Activated naive CD4-positive, alpha-beta T cell treated with anti-CD3 and anti-CD28 coated beads, Interleukin-2, amount 10 ng/mL, durations not matched to agents 7 days and 5 days (primary cell): ENCODE measurements around the gene MAST3.

Experiments
- CTCF ChIA-PET: fragments of 350-600 bp; sonication (Branson Sonifier 250); formaldehyde crosslinking; loops from one replicate; lab custom pipeline; 2021; ENCODE audit warnings: antibody characterized with exemption; lab: Charles Lee
- DNase-seq: peaks from one replicate; pipeline ENCODE4 v3.0.0-alpha.2; 2020
- H3K27ac Mint-ChIP-seq: one replicate; pipeline ENCODE4 v1.8.0; 2021; ENCODE audit warnings: mild to moderate bottlenecking, moderate library complexity, mixed read lengths
- H3K27me3 Mint-ChIP-seq: one replicate; pipeline ENCODE4 v1.8.0; 2021; ENCODE audit warnings: mild to moderate bottlenecking, mixed read lengths
- H3K36me3 Mint-ChIP-seq: one replicate; pipeline ENCODE4 v1.8.0; 2021; ENCODE audit warnings: mixed read lengths
- H3K4me1 Mint-ChIP-seq: one replicate; pipeline ENCODE4 v1.8.0; 2021; ENCODE audit warnings: mixed read lengths
- H3K4me3 Mint-ChIP-seq: one replicate; pipeline ENCODE4 v1.8.0; 2021; ENCODE audit warnings: mild to moderate bottlenecking, moderate library complexity, mixed read lengths
- H3K9me3 Mint-ChIP-seq: one replicate; pipeline ENCODE4 v1.8.0; 2021; ENCODE audit warnings: mixed read lengths

Gene MAST3

DNA sequence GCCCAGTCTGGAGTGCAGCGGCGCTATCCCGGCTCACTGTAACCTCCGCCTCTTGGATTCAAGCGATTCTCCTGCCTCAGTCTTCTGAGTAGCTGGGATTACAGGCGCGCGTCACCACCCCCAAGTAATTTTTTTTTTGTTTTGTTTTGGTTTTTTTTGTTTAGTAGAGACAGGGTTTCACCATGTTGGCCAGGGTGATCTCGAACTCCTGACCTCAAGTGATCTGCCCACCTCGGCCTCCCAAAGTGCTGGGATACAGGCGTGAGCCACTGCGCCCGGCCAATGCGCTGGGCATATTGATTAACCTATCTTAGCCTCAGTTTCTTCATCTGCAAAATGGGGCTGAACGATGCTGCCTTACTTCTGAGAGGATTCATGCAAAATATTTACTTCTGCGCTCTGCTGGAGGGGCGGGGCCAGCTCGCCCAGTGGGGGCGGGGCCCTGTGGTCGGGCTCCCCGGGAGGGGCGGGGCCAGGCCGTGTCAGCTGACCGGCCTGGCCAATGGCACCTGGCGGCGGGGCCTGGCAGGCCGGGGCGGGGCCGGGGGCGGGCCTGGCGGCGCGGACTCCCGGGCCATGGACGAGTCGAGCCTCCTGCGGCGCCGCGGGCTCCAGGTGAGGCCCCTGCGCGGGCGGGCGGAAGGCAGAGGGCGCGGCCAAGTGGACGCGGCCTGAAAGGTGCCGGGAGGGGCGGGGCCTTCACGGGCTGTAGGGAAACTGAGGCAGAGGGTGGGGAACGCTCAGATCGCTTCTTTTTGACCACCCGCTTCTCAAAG is at the start of gene MAST3:
TSS of gene MAST3 (plus strand) at position 562 of the 776 bp plus-strand sequence. CDS start at position 577, 15 bp downstream.
- DNase-seq = peak; percentile 95
- CTCF ChIA-PET = interaction anchor here (0.6 to 2.2 kb wide), 3 partner anchors 11 to 71 kb away, joined by 3 to 4 read pairs (median 4); partner anchors contain the start of gene IL12RB1
- H3K27ac Mint-ChIP-seq = peak within 1 kb of the TSS; percentile 67
- H3K27me3 Mint-ChIP-seq = peaks cover 34% of the 10 kb centered on the region
- peaks cover 2% of the 10 kb centered on the region for H3K36me3 Mint-ChIP-seq
- H3K4me1 Mint-ChIP-seq = peaks cover 49% of the 10 kb centered on the region
- H3K9me3 Mint-ChIP-seq = no peaks in the 10 kb centered on the region
- H3K4me3 Mint-ChIP-seq = peak within 1 kb of the TSS; percentile 83

DNA sequence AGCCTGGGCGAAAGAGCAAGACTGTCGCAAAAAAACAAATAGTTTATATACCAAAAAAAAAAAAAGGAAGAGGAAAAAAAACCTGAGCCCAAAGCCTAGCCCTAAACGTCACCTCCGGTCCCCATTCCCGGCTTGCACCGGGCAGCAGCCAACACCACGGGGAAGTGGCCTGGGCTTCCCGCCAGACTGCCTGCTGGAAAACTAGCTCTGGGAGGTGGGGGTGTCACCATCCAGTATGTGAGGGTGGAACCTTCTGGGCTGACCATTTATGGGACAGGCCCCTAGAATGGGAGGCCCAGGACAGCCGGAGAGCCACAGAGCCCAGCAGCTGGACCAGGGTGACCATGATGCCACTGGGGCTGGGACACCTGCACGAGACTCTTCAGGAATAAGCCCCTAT is 48.2 kb upstream of the MAST3 start:
- Mint-ChIP-seq H3K27me3 (peaks cover 45% of the 10 kb centered on the region), H3K9me3 (no peaks in the 10 kb centered on the region), H3K4me3 (no peak overlapping the region), H3K27ac (no peak overlapping the region), H3K36me3 (peaks cover 4% of the 10 kb centered on the region), H3K4me1 (peaks cover 53% of the 10 kb centered on the region)
- no peak for DNase-seq
- CTCF ChIA-PET = no interaction called here

DNA sequence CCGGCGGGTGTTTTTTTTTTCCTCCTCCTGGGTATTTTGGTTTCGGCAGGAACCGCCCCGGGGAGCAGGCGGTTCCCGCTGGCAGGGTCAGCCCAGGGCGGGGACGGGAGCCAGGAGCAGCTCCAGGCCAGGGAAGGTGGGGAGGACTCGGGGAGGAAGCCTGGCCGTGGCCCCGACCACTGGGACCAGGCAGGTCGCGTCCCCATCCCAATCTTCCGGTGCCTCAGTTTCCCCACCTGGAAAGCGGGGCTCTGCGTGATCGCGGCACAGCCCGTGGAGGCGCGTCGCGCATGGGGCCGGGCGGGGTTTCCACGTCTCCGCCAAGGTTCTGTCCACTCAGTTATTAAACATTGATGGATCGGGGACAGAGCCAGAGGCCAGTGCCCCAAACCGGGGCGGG is 45.7 kb upstream of the MAST3 start:
- no peak for DNase-seq
- CTCF ChIA-PET = no interaction called here
- H3K9me3 Mint-ChIP-seq = no peaks in the 10 kb centered on the region
- no peak overlapping the region for H3K4me3 Mint-ChIP-seq
- H3K4me1 Mint-ChIP-seq = peaks cover 28% of the 10 kb centered on the region
- peaks cover 2% of the 10 kb centered on the region for H3K36me3 Mint-ChIP-seq
- H3K27me3 Mint-ChIP-seq = peaks cover 27% of the 10 kb centered on the region
- no peak overlapping the region for H3K27ac Mint-ChIP-seq

DNA sequence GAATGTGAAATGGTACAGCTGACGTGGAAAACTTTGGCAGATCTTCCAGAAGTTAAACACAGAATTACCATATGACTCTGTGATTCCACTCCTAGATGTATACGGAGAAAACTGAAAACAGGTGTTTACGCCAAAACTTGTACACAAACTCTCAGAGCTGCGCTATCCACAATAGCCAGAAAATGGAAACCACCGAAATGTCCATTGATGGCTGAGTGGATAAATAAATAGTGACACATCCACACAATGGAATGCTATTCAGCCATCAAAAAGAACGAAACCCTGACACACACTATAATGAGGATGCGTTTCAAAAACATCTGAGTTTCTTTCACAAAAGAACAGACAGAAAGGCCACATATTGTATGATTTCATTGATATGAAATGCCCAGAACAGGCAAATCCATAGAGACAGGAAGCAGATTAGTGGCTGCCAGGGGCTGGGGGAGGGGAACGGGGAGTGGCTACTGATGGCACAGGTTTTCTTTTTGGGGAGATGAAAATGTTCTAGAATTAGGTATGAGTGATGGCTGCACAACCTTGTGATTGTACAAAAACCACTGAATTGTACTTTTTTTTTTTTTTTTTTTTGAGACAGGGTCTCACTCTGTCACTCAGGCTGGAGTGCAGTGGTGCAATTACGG is 43.9 kb upstream of the MAST3 start:
- DNase-seq = peak; percentile 44
- Mint-ChIP-seq H3K27ac (no peak overlapping the region), H3K36me3 (peaks cover 4% of the 10 kb centered on the region), H3K4me1 (peaks cover 36% of the 10 kb centered on the region), H3K9me3 (no peaks in the 10 kb centered on the region), H3K4me3 (no peak overlapping the region), H3K27me3 (peaks cover 17% of the 10 kb centered on the region)
- CTCF ChIA-PET = no interaction called here

DNA sequence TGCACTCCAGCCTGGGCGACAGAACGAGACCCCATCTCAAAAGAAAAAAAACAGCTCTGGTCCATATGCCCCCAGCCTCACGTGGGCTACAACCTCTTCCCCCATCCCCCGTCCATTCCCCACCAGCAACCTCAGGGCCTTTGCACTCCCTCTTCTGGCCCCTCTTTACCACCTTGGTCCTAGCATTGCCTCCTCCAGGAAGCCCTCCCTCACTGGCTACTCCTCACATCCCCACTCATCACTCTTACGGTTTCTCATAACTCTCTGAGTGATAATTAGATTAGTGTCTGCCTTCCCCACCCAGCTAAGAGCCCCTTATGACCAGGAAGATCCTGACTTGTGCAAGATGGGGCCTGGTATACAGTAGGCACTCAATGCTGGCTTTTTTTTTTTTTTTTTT is 41.6 kb upstream of the MAST3 start:
- H3K36me3 Mint-ChIP-seq = peaks cover 7% of the 10 kb centered on the region
- H3K27ac Mint-ChIP-seq = no peak overlapping the region
- peaks cover 3% of the 10 kb centered on the region for H3K27me3 Mint-ChIP-seq
- CTCF ChIA-PET = interaction anchor here (1.3 to 5.7 kb wide), 5 partner anchors 11 to 59 kb away, joined by 3 to 34 read pairs (median 9); partner anchors contain the start of gene ARRDC2
- no peak for DNase-seq
- peaks cover 26% of the 10 kb centered on the region for H3K4me1 Mint-ChIP-seq
- no peak overlapping the region for H3K4me3 Mint-ChIP-seq
- no peaks in the 10 kb centered on the region for H3K9me3 Mint-ChIP-seq

DNA sequence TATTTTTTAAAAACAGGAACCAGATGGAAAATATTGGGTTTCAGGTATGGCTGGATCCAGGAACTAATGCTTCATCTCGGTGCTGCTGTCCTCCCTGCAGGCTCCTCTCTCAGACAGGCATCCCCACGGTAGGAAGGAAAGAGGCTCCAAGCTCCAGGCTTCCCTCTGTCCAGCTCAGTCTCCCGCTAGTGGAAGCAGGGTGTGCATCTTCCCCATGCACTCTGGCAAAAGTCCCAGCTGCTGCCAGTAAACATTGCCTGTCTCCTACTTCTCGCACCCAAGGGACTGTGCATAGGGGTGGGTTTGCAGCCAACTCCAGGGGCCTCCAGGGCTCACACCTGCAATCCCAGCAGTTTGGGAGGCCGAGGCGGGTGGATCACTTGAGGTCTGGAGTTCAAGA is 40.0 kb upstream of the MAST3 start:
- Mint-ChIP-seq H3K9me3 (no peaks in the 10 kb centered on the region), H3K36me3 (peaks cover 11% of the 10 kb centered on the region), H3K27me3 (no peaks in the 10 kb centered on the region), H3K4me1 (peaks cover 24% of the 10 kb centered on the region), H3K27ac (peak overlapping the region; percentile 79), H3K4me3 (no peak overlapping the region)
- CTCF ChIA-PET = interaction anchor here (0.6 to 5.7 kb wide), 10 partner anchors 13 to 120 kb away, joined by 3 to 34 read pairs (median 5); partner anchors contain the start of genes ARRDC2 and IL12RB1
- no peak for DNase-seq

DNA sequence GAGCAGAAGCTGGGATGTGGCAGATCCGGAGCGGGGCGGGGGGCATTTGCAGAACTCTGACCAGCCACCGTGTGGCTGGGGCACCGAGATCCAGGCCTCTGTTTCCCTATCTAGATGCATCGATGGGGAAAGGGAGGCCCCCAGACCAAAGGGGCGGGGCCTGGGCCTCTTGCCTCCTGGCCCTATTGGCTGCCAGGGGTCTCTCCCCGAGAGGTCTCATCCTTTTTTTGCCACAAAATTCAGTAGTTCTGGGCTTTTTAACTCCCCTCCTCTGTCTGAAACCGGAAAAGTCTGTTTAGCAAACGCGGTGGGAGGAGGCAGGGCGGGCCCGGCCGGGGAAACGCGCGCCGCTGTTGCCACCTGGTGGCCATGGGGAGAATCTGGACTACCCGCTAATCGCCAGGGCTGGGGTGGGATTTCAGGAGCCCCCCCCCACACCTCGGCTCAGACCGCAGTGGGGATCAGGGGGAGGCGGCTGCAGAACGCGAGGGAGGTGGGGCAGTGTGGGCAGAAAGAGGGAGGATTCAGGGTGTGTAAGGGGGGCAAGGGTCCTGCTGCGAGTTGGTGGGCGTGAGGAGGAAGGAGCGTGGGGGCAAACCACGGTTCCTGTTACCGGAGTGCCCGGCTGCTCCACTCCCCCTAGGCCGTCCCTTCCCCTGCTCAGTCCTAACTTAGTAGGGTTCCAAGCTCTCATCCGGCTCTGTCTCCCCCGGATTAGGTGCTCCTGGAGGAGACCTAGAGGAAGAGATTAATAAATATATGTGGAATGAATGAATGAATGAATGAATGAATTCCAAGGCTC is 39.2 kb upstream of the MAST3 start:
- peak overlapping the region; percentile 15 for H3K4me3 Mint-ChIP-seq
- H3K27me3 Mint-ChIP-seq = no peaks in the 10 kb centered on the region
- H3K9me3 Mint-ChIP-seq = no peaks in the 10 kb centered on the region

DNA sequence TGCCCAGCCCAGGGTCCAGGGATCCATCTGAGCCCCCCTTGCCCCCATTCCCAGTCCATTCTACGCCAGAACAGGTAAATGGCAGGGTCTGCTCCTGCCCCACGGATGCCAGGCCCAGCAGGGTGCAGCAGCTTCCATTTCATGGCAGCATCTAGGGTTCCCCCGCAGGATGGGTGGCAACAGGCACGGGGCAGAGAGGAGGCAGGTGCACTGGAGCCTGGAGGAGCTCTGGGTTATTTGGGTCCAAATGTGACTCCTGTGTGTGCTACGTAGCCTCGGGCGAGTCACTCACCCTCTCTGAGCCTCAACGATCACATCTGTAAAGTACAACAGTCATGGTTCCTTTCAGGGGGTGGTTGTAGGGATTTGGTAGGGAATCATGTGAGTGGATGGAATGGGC is 38.3 kb upstream of the MAST3 start:
- no peak overlapping the region for H3K4me3 Mint-ChIP-seq
- peaks cover 17% of the 10 kb centered on the region for H3K36me3 Mint-ChIP-seq
- CTCF ChIA-PET = interaction anchor here (1.0 to 5.7 kb wide), 11 partner anchors 14 to 191 kb away, joined by 3 to 58 read pairs (median 4); partner anchors contain the start of genes ARRDC2 and CCDC124
- H3K4me1 Mint-ChIP-seq = peaks cover 14% of the 10 kb centered on the region
- no peaks in the 10 kb centered on the region for H3K9me3 Mint-ChIP-seq
- H3K27me3 Mint-ChIP-seq = no peaks in the 10 kb centered on the region
- DNase-seq = peak; percentile 31
- H3K27ac Mint-ChIP-seq = peak overlapping the region; percentile 45

More for the DNA sequence above, 39.2 kb upstream of the MAST3 start:
- Mint-ChIP-seq H3K4me1 (peaks cover 19% of the 10 kb centered on the region), H3K27ac (peak overlapping the region; percentile 79), H3K36me3 (peaks cover 13% of the 10 kb centered on the region)
- CTCF ChIA-PET = interaction anchor here (0.6 to 5.7 kb wide), 17 partner anchors 13 to 192 kb away, joined by 3 to 58 read pairs (median 4); partner anchors contain the start of genes ARRDC2, CCDC124 and IL12RB1
- DNase-seq = peak; percentile 86

DNA sequence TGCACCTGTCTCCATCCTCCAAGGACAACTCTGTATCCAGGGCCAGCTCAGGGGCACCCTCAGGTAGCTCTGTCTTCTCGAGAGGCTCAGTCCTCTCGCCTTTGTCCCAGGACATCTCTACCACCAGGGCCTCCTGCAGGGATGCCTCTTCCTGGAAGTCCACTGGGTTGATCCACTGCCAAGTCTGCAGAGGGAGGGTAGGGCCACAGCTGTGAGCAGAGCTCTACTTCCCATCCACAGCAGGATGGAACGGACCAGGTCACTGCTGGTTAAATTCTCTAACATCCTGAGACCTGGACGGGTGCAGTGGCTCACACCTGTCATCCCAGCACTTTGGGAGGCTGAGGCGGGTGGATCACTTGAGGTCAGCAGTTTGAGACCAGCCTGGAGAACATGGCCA is 37.7 kb upstream of the MAST3 start:
- Mint-ChIP-seq H3K27ac (no peak overlapping the region), H3K4me3 (no peak overlapping the region), H3K36me3 (peaks cover 21% of the 10 kb centered on the region), H3K27me3 (no peaks in the 10 kb centered on the region), H3K9me3 (no peaks in the 10 kb centered on the region), H3K4me1 (peaks cover 14% of the 10 kb centered on the region)
- no peak for DNase-seq
- CTCF ChIA-PET = interaction anchor here (1.2 to 5.7 kb wide), 8 partner anchors 9 to 127 kb away, joined by 3 to 58 read pairs (median 4); partner anchors contain the start of genes ARRDC2 and CCDC124

DNA sequence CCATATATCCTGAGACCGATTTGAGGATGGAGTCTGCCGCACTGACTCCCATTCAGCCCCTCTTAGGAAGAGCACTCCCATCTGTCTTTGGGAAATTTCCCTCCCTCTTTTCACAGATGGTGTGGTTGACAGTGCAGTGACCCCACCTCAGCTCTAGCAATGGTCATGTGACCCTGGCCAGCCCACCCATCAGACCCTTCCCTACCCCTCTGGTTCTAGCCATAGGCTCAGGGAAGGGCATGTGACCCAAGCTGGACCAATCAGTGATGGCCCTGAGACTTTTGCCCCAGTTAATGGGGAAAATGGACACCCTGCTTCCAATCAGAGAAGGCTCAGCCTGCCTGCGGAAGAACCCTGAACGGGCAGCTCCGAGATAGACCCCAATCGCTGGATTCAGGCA is 37.1 kb upstream of the MAST3 start:
- Mint-ChIP-seq H3K27me3 (no peaks in the 10 kb centered on the region), H3K27ac (no peak overlapping the region), H3K36me3 (peaks cover 25% of the 10 kb centered on the region), H3K4me1 (peaks cover 14% of the 10 kb centered on the region), H3K4me3 (no peak overlapping the region), H3K9me3 (no peaks in the 10 kb centered on the region)
- CTCF ChIA-PET = interaction anchor here (0.6 to 5.7 kb wide), 6 partner anchors 10 to 57 kb away, joined by 3 to 58 read pairs (median 4); partner anchors contain the start of gene ARRDC2
- DNase-seq = no peak

DNA sequence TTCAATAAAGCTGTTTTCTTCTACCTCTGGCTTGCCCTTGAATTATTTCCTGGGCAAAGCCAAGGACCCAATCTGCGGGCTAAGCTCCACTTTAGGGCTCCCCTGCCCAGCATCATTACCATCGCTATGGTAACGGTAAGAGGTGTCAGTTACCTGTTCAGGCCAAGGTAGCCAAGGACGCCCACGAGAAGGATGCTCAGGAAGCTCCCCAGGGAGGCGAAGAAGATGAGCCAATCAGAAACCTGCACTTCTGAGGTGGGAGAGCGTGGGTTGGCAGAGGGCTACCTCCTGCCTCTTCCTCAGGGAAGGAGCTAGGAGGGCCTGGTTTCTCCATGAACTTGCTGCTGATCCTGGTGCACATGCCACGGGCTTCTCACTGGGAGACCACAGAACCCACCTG is 35.5 kb upstream of the MAST3 start:
- Mint-ChIP-seq H3K27ac (no peak overlapping the region), H3K4me1 (peaks cover 14% of the 10 kb centered on the region), H3K4me3 (no peak overlapping the region), H3K27me3 (no peaks in the 10 kb centered on the region), H3K36me3 (peaks cover 31% of the 10 kb centered on the region), H3K9me3 (no peaks in the 10 kb centered on the region)
- DNase-seq = no peak
- CTCF ChIA-PET = interaction anchor here (1.9 to 4.3 kb wide), 3 partner anchors 49 to 106 kb away, joined by 9 to 58 read pairs (median 9); partner anchors contain the start of gene ARRDC2

DNA sequence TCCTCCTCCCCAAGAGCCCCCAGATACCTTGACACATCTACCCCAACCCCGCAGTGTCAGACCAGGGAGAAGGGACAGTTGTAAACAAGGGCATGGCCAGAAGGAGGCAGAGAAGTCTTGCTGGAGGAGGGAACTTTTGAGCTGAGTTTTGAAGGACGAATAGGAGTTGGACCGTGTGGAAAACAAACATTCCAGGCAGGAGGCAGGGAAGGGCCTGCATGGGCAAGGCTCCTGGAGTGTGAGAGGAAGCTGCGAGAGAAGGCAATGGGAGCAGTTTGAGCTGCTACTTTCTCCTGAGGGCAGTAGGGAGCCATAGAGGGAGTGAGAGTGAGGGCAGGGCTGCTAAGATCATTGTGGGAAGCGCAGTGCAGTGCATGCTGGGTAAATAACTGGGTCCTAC is 34.1 kb upstream of the MAST3 start:
- Mint-ChIP-seq H3K4me1 (peaks cover 5% of the 10 kb centered on the region), H3K27me3 (no peaks in the 10 kb centered on the region), H3K4me3 (no peak overlapping the region), H3K27ac (no peak overlapping the region), H3K36me3 (peaks cover 33% of the 10 kb centered on the region), H3K9me3 (no peaks in the 10 kb centered on the region)
- peak; percentile 58 for DNase-seq
- CTCF ChIA-PET = interaction anchor here (0.6 to 2.5 kb wide), 8 partner anchors 23 to 317 kb away, joined by 3 to 11 read pairs (median 4); partner anchors contain the start of gene IL12RB1

DNA sequence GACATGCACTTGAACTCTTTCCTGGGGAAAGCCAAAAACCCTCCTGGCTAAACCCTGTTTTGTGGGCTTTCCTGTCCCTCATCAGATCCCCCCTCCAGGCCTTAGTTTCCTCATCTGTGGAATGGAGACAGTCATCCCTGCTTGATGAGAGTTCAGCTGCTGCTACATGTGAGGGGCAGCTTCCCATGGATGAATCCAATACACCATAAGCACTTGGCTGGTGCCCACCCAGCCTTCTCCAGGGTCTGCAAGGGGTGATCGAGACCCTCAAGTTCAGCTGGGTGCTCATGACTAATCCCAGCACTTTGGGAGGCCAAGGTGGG is 32.4 kb upstream of the MAST3 start:
- no peaks in the 10 kb centered on the region for H3K9me3 Mint-ChIP-seq

More for the DNA sequence above, 32.4 kb upstream of the MAST3 start:
- Mint-ChIP-seq H3K4me3 (no peak overlapping the region), H3K27me3 (no peaks in the 10 kb centered on the region), H3K27ac (no peak overlapping the region), H3K4me1 (peaks cover 2% of the 10 kb centered on the region), H3K36me3 (peaks cover 39% of the 10 kb centered on the region)
- CTCF ChIA-PET = interaction anchor here (1.5 kb wide), 1 partner anchor 23 kb away, joined by 4 read pairs; no protein-coding TSS in a partner anchor
- DNase-seq = no peak
